Adrenal gland (tissue), 5 donors: Measurements from ENCODE around the gene TNS1.

Experiments used
- CTCF ChIP-seq, 6 experiments: fragments of 450-650 bp in 4 of 6; fragments of 200-600 bp in 2 of 6; sonication (generic) in 1 of 6; IDR thresholded peaks; 1 replicate in 5 of 6; 2 replicates in 1 of 6; pipeline versions ENCODE4 v1.5.1 to v1.8.0; 2016 to 2021; ENCODE audit warnings: antibody characterized with exemption in 6 of 6, mild to moderate bottlenecking in 2 of 6, moderate library complexity in 1 of 6
- POLR2A ChIP-seq, 2 donors: fragments of 450-650 bp; IDR thresholded peaks; one replicate each; pipeline ENCODE4 v1.6.1; 2017; ENCODE audit warnings: antibody characterized with exemption in 2 of 2, mild to moderate bottlenecking in 2 of 2, moderate library complexity in 1 of 2
- donor health status: DM: no; HTN: no; CAD: no.

GRCh38 chr2:217859926-217860325, 142.9 kb downstream of the TNS1 start:
- TF ChIP-seq CTCF (IDR thresholded peaks at IDR 0.05) (no peak), POLR2A (IDR thresholded peaks at IDR 0.05) (no peak)
